A673 (cell line): ENCODE results near the gene EXOC6B.

Source experiments
- CTCF ChIP-seq: fragments of 300-800, 200-600 bp; sonication (generic); conservative IDR thresholded peaks from 2 replicates; pipeline ENCODE4 v1.5.1; 2017; ENCODE audit warnings: low read depth, mild to moderate bottlenecking, antibody characterized with exemption, low read length, moderate library complexity, mixed read lengths
- EZH2 ChIP-seq: fragments of 200-600 bp; sonication (generic); IDR thresholded peaks from 2 replicates; pipeline ENCODE4 v1.6.1; 2017; ENCODE audit warnings: borderline replicate concordance, low read depth, mild to moderate bottlenecking, mixed read lengths, antibody characterized with exemption, low read length; ENCODE audit not compliant: poor library complexity, severe bottlenecking

DNA sequence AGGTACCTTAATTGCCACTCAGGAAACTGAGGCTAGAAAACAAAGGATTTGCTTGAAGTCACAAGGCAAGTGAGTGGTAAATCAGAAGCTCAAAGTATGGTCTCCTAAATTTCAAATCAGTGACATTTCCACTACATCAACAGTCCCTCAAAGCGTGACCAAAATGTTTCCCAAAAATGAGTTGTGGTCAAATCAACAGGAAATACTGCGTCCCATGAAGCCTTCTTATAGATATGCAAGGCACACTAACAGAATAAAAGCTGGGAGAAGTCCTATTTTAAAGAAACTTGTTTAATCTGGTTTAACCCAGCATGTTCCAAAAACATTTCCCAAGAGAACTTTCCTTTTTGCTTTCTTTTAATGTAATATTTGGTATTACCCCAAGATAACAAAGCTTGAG, 249.4 kb downstream of the EXOC6B start:
- no peak for TF ChIP-seq CTCF
- TF ChIP-seq EZH2 = no peak
